Stomach (tissue), 9 donors: ENCODE data around the gene CCDC146. TPM values are rescaled to one million over a fixed set of nuclear protein-coding genes. Genes with fewer than 3 reads are reported as not detected.

Source experiments
- DNase-seq, 2 donors: peaks; one replicate each; pipeline versions ENCODE4 v3.0.0 to v3.0.0-alpha.2; 2013 to 2019
- H3K27ac ChIP-seq, 5 donors: fragments of 200-600 bp in 4 of 5; sonication (generic) in 4 of 5; one replicate each; pipeline ENCODE4 v1.5.1; 2013 to 2019; ENCODE audit warnings: mild to moderate bottlenecking in 1 of 5, moderate library complexity in 1 of 5
- H3K27me3 ChIP-seq, 3 donors: fragments of 200-600 bp; sonication (generic); one replicate each; pipeline ENCODE4 v1.5.1; 2017 to 2019; ENCODE audit warnings: mixed run types in 1 of 3
- H3K36me3 ChIP-seq, 4 donors: fragments of 200-600 bp; sonication (generic); 1 replicate in 3 of 4; 2 replicates in 1 of 4; pipeline ENCODE4 v1.5.1; 2016 to 2019
- H3K4me1 ChIP-seq, 4 donors: fragments of 200-600 bp; sonication (generic); one replicate each; pipeline ENCODE4 v1.5.1; 2016 to 2019
- H3K4me3 ChIP-seq, 4 donors: fragments of 200-600 bp; sonication (generic) in 3 of 4; one replicate each; pipeline ENCODE4 v1.5.1; 2016 to 2019; ENCODE audit warnings: mild to moderate bottlenecking in 1 of 4
- H3K9me3 ChIP-seq, 4 donors: fragments of 200-600 bp; sonication (generic); one replicate each; pipeline ENCODE4 v1.5.1; 2016 to 2019
- CTCF ChIP-seq, 7 experiments: fragments of 450-650 bp in 4 of 7; fragments of 200-600 bp in 3 of 7; sonication (generic) in 3 of 7; IDR thresholded peaks; one replicate each; pipeline ENCODE4 v1.5.1; 2016 to 2019; ENCODE audit warnings: antibody characterized with exemption in 7 of 7, control low read depth in 2 of 7, mild to moderate bottlenecking in 1 of 7
- EP300 ChIP-seq: sonication (generic); formaldehyde crosslinking; IDR thresholded peaks from one replicate; pipeline ENCODE4 v1.6.1; 2017; ENCODE audit warnings: antibody characterized with exemption
- POLR2A ChIP-seq, 4 donors: fragments of 450-650 bp; IDR thresholded peaks; one replicate each; pipeline ENCODE4 v1.6.1; 2016; ENCODE audit warnings: antibody characterized with exemption in 4 of 4, control low read depth in 2 of 4, mild to moderate bottlenecking in 1 of 4, moderate library complexity in 1 of 4
- POLR2AphosphoS5 ChIP-seq, 3 donors: sonication (generic); formaldehyde crosslinking; IDR thresholded peaks; one replicate each; pipeline ENCODE4 v1.6.1; 2016; ENCODE audit warnings: antibody characterized with exemption in 3 of 3
- WGBS, 5 donors: extraction: QIAGEN DNeasy Blood & Tissue Kit in 3 of 5; methylation state at CpG; one replicate each; pipeline versions ENCODE4 v1.1.5 to v1.1.7; 2013 to 2018; 5-methylcytosine and 5-hydroxymethylcytosine counted together
- intact Hi-C: fragments of 100-400 bp; cut with DNase I; formaldehyde crosslinking; loops from one replicate; pipeline ENCODE4 v1.15.1; 2023; ENCODE audit warnings: low total_unique reads
- polyA plus RNA-seq, 3 donors: library from polyadenylated mRNA; stranded (reverse); fragments of 200-250 nt; gene quantifications; one replicate each; pipeline ENCODE4 v1.2.3, GENCODE V29; 2013
- total RNA-seq, 5 donors: library from RNA; depleted of rRNA; stranded (reverse); fragments of >200 nt; gene quantifications; one replicate each; pipeline versions ENCODE4 v1.1.0 to v1.2.3, GENCODE V29; 2014 to 2016
- donor health status: healthy with polysubstance abuse.
- donor health status: Bipolar disorder and iron deficiency.
- donor health status: healthy.

The CCDC146 gene
- total and polyA plus RNA-seq, 8 donors, result 1.3 to 193 (median 26.5) TPM

GRCh38 chr7:77295549-77295948 is 173.1 kb downstream of the CCDC146 start:
- TF ChIP-seq CTCF (IDR thresholded peaks at IDR 0.05) (no peak), POLR2AphosphoS5 (IDR thresholded peaks at IDR 0.05) (no peak), EP300 (no peak), POLR2A (IDR thresholded peaks at IDR 0.05) (no peak)
- DNase-seq, result no peak

GRCh38 chr7:77306231-77307067 is 184.0 kb downstream of the CCDC146 start:
- H3K4me1 ChIP-seq, result peaks cover 0 to 36% (median 8%) of the 10 kb centered on the region in 4 donors
- no peak for TF ChIP-seq POLR2AphosphoS5 (IDR thresholded peaks at IDR 0.05)
- no peak for TF ChIP-seq CTCF (IDR thresholded peaks at IDR 0.05)
- TF ChIP-seq POLR2A (IDR thresholded peaks at IDR 0.05), result no peak
- TF ChIP-seq EP300, result no peak
- intact Hi-C loops, result no loop called here
- H3K4me3 ChIP-seq, result no peak overlapping the region
- no peak for DNase-seq
- WGBS, 5 donors, result 80 to 88% (median 82%) methylated on average over 17 of the region's 17 CpGs
- H3K27ac ChIP-seq, result no peak overlapping the region
- H3K36me3 ChIP-seq, result peaks cover 6 to 36% (median 26%) of the 10 kb centered on the region in 4 donors
- peaks cover 0 to 20% (median 2%) of the 10 kb centered on the region in 4 donors for H3K9me3 ChIP-seq
- H3K27me3 ChIP-seq, result no peaks in the 10 kb centered on the region

More at GRCh38 chr7:77295549-77295948, 173.1 kb downstream of the CCDC146 start:
- no peaks in the 10 kb centered on the region for H3K27me3 ChIP-seq
- no peaks in the 10 kb centered on the region for H3K4me1 ChIP-seq
- H3K27ac ChIP-seq, result no peak overlapping the region
- H3K36me3 ChIP-seq, result peaks cover 0 to 68% (median 15%) of the 10 kb centered on the region in 4 donors
- H3K4me3 ChIP-seq, result no peak overlapping the region
- intact Hi-C loops, result no loop called here
- no peaks in the 10 kb centered on the region for H3K9me3 ChIP-seq
- WGBS, 5 donors, result 93 to 100% (median 96%) methylated on average over 2 of the region's 2 CpGs

- Histone ChIP-seq H3K9me3 (peaks cover 0 to 20% (median 2%) of the 10 kb centered on the region in 4 donors), H3K36me3 (peaks cover 6 to 50% (median 45%) of the 10 kb centered on the region in 4 donors), H3K4me3 (no peak overlapping the region), H3K27me3 (no peaks in the 10 kb centered on the region), H3K4me1 (peaks cover 0 to 52% (median 16%) of the 10 kb centered on the region in 4 donors), H3K27ac (peak overlapping the region in 1 of 5 donors; percentile 36)
- DNase-seq, result no peak
- intact Hi-C loops, result no loop called here
- WGBS, 5 donors, result 63 to 94% (median 92%) methylated on average over 2 to 4 of the region's 4 CpGs
- TF ChIP-seq CTCF (IDR thresholded peaks at IDR 0.05) (no peak), POLR2A (IDR thresholded peaks at IDR 0.05) (no peak), POLR2AphosphoS5 (IDR thresholded peaks at IDR 0.05) (no peak)
Measured at GRCh38 chr7:77308792-77309191, 186.4 kb downstream of the CCDC146 start.

GRCh38 chr7:77309714-77310220 is 187.4 kb downstream of the CCDC146 start:
- H3K27me3 ChIP-seq, result no peaks in the 10 kb centered on the region
- no peak for DNase-seq
- 60 to 85% (median 79%) methylated on average over 1 of the region's 1 CpG for WGBS, 5 donors
- TF ChIP-seq EP300 (no peak), CTCF (IDR thresholded peaks at IDR 0.05) (no peak), POLR2A (IDR thresholded peaks at IDR 0.05) (no peak), POLR2AphosphoS5 (IDR thresholded peaks at IDR 0.05) (no peak)
- intact Hi-C loops, result no loop called here
- peak overlapping the region in 1 of 5 donors; percentile 36 for H3K27ac ChIP-seq
- peaks cover 0 to 58% (median 20%) of the 10 kb centered on the region in 4 donors for H3K4me1 ChIP-seq
- no peak overlapping the region for H3K4me3 ChIP-seq
- H3K9me3 ChIP-seq, result peaks cover 0 to 14% (median 0%) of the 10 kb centered on the region in 4 donors
- peaks cover 6 to 60% (median 49%) of the 10 kb centered on the region in 4 donors for H3K36me3 ChIP-seq
